Stimulated activated CD4-positive, alpha-beta T cell treated with anti-CD3 and anti-CD28 coated beads, Interleukin-2, amount 100 ng/mL, for 48 hours (primary cell): ENCODE data around the gene IL26.
"Not testable (repeated sequence)": the region's sequence is repeated elsewhere in the genome, so short reads cannot be mapped to it uniquely, and the experiment has no call there.

ENCODE experiments used
- DNase-seq, 2 donors: peaks; one replicate each; pipeline ENCODE4 v3.0.0-alpha.2; 2020

Gene IL26

DNA sequence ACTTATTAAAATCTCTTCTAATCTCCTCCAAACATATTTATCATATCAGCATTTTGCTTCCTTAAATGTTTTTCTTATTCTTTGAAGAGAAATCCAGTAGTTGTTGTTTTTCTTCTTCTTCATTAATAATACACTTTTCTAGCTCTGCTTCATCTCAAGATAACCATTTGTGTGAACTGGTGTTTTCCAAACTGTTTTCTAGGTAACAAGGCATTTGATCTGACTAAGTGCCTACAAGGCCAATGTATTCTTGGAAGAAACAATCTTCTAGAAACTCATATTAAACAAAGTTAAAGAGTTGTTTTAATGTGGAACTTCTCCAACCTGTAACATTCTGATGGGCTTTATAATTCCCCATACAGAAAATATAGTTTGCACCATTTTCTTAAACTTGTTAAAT lies 35.3 kb downstream of the IL26 start:
- no peak for DNase-seq

DNA sequence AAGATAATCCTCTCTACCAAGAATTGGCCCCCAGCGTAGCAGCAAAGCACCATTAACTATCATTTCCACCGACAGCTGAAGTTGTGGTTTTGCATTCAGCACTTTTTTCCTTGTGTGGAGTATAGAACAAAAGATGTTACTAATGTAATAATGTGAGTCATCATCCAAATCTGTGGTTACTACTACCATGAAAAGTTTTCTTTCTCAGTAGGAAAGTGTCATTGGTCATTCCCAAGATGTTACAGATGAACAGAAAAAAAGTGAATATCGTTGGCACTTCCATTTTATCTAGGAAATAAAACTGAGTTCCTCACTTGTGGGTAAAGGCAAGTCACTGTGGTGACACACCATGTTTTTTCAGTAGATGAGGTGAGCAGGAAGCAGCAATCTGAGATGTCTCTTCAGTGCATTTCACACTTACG lies 35.8 kb downstream of the IL26 start:
- peak in 1 of 2 donors; percentile 15 for DNase-seq

- DNase-seq, result no peak
Measured at GRCh38 chr12:68185598-68185997, 40.0 kb downstream of the IL26 start.

GRCh38 chr12:68180792-68181744 lies 44.5 kb downstream of the IL26 start:
- DNase-seq, result no peak

DNA sequence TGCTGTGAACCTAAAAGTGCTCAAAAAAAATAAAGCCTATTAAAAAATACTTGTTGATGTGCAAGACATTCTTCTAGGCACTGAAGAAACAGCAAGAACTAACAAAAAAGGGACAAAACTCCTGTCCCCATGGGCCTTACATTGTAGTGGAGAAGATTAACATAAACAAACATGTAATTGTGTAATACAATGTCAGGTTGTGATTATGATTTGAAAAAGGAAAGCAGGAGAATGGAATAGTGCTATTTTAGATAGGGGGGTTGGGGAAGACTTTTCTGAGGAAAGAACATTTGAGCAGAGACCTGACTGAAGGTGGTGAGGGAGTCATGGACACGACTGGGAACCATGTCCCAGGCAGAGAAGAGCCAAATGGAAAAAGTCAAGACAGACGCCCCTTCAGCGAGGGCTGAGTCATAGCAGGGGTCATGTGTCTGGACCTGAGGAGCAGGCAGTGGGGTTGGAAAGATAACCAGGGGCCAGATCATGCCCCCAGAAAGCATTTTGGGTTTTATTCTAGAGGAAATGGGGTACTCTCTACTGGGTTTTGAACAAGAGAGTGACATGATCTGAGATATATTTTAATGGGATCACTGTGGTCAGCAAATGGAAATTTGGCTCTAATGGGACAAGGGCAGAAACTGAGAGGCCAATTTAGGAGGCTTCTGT lies 46.7 kb downstream of the IL26 start:
- DNase-seq, result no peak

DNA sequence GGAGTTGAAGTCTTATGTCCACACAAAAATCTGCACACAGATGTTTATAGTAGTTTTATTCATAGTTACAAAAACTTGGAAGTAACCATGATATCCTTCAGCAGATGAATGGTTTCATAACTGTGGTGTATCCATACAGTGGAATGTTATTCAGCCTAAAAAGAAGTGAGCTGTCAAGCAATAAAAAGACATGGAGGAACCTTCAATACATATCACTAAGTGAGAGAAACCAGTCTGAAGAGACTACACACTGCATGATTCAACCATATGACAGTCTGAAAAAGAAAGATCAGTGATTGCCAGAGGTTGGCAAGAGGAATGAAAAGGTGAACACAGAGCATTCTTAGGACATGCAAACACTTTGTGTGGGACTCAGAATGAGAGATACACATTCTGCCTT lies 47.4 kb downstream of the IL26 start:
- DNase-seq, result no peak

GRCh38 chr12:68177562-68177961 lies 48.0 kb downstream of the IL26 start:
- no peak for DNase-seq

DNA sequence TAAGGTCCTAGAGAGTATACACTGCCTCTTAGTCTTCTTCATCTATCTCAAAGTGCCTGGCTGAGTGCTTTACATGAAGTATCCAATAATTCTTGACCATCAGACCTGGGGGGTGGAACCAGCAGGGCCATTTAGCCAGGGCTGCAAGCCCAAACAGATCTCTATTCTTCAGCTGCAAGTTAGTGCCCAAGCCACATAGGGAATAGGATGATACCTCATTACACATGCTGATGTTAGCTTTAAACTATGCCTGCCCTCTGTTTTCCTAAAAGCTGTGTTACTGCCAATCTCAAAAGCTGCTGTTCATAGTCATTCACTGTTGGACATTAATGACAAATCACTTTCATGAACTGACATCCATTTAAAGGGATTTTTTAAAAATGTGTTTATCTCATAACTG lies 49.4 kb downstream of the IL26 start:
- DNase-seq, result no peak

- peak; percentile 34 to 41 for DNase-seq
Measured at GRCh38 chr12:68175557-68176061, 50.0 kb downstream of the IL26 start.

DNA sequence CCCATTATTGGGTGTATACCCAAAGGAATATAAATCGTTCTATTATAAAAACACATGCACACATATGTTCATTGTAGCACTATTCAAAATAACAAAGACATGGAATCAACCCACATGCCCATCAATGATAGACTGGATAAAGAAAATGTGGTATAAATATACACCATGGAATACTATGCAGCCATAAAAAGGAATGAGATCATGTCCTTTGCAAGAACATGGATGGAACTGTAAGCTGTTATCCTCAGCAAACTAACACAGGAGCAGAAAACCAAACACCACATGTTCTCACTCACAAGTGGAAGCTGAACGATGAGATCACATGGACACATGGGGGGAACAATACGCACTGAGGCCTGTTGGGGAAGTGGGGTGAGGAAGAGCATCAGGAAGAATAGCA lies 50.8 kb downstream of the IL26 start:
- DNase-seq, result not testable (repeated sequence)

- no peak for DNase-seq
Measured at GRCh38 chr12:68173792-68174191, 51.8 kb downstream of the IL26 start.

GRCh38 chr12:68170726-68171125 lies 54.9 kb downstream of the IL26 start:
- no peak for DNase-seq

GRCh38 chr12:68169213-68169889 lies 56.3 kb downstream of the IL26 start:
- DNase-seq, result no peak

DNA sequence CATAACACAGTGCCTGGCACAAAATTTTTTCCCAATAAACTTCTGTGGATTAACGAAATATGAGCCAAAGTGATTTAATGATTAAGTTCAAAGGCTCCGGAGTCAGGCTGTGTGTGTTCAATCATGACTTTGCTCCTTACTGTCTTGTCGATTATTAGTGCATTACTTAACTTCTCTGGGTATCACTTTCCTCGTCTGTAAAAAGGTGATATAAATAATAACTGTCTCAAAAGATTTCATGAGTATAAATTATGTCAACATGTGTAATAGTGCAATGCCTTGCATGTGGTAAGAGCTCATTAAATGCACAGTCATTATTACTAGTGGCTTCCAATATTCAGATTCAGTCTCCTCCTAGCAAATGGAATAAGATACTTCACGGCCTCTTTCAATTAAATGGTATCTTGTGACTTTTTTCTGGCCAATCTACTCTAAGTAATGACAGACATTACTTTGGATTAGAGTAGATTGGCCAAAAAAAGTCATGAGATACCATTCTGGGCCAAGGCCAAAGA lies 59.2 kb downstream of the IL26 start:
- no peak for DNase-seq

DNA sequence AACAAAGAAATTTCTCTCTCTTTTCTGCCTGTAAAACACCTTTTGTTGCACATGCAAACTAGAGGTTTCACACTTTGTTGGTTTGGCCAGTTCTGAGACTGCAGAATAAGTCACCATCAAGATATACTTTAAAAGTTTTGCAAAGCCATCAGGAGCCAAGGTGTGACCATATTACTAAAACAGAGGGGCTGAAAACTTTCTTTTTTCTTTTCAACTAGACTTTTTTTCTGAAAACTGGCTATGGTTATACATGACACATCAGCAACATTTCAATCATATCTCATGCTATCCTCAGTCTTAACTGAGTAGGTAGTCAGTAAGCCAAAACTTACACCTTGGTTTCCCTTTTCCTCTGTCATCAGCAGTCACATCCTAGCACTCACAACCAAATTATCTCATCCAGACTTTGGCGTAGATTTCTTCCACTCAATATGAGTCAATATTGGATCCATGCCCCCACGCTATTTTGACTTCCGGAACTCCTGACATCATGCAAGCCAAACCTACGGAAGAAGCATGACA lies 62.0 kb downstream of the IL26 start:
- DNase-seq, result no peak

DNA sequence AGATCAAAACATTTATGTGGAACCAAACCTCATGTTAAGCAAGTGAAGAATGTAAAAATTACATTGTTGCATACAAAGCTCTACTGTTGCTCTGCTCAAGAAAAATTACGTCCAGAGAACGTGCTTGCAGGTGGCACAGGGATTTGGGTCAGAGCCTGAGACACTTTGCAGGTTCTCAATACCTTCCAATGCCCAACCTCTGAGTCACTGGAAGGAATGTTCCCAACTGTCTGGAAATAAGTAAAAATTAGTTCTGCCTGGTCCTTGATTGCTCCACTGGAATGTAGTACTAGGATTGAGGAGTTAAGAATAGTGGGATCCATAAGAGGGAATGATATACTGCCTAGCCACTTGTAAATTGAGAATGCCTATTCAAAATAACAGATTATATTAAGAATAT lies 63.2 kb downstream of the IL26 start:
- no peak for DNase-seq

DNA sequence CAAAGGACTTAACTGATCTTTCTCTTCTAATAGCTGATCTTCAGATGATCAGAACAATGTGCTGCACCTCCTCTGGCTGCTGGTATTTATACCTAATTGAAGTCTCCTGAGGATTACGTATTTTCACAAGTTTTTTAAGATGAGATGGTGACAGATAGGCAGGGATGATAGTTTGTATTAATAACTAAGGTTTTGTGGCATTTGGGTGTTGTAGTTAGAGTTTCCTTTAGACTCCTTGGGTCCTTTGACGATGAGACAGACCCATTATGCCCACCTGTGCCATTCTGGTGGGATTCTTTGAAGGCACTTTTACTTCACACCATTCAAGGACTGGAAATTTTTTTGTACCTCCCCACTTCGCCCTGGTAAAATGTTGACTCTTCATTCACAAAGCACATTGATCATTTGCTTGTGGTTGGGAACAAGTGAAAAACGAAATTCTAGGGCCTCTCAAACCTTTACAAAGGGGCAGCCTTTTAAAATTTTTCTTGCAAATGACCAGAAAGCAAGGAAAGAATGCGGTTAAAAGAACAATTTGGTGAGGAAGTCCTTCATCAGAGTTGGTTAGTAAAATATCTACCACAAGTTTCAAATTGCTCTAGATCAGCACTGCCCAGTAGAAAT lies 65.8 kb downstream of the IL26 start, which contains the start of gene IFNG:
TSS of gene IFNG (minus strand) at position 60 of the 624 bp plus-strand sequence. CDS start 125 bp downstream, outside the sequence.
- DNase-seq, result no peak

DNA sequence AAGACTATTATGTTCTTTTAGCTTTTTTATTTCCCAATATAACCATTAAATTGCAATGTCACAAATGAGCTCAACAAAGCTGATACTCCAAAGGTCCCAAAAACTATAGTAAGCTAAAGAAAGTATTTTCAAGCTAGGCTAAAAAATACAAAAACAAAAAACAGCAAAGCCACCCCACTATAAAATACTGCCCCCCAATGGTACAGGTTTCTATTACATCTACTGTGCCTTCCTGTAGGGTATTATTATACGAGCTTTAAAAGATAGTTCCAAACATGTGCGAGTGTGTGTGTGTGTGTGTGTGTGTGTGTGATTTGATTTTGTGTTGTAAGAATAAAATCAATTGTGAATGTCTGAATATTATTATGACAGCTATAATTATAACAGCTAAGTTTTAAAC lies 67.2 kb downstream of the IL26 start:
- DNase-seq, result no peak

DNA sequence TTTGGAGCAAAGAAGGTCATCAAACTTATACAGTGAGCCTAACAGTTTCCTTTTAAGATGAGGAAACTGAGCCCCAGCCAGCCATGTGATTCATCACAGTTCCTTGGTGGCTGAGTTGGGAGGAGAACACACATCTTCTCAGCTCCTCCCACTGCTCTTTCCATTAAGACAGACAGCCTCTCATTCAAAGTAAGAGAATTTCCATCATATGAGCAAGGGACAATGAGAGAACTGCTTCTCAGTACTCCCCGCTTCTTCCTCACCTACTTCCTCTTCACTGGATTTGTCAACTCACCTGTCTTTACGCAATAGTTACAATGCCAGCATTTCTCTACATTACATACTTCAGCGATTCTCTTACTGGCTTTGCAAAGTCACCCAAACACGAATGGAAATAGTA lies 68.2 kb downstream of the IL26 start:
- no peak for DNase-seq

- no peak for DNase-seq
Measured at GRCh38 chr12:68156636-68157035, 69.0 kb downstream of the IL26 start.

DNA sequence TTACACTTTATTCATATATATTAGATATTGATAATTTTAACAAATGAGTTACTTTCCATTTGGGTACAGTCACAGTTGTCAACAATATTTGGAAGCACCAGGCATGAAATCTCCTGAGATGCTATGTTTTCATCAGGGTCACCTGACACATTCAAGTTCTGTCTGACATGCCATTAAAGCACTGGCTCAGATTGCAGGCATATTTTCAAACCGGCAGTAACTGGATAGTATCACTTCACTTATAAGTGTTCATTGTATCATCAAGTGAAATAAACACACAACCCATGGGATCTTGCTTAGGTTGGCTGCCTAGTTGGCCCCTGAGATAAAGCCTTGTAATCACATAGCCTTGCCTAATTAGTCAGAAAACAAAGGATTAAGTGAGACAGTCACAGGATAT lies 70.8 kb downstream of the IL26 start:
- DNase-seq, result no peak
